Gastrocnemius medialis (tissue), 4 donors: Measurements from ENCODE around the gene TJP3.

Experiments
- CTCF ChIP-seq, 5 experiments: fragments of 450-650 bp in 3 of 5; fragments of 200-600 bp in 2 of 5; sonication (generic) in 2 of 5; IDR thresholded peaks in 4 of 5; conservative IDR thresholded peaks in 1 of 5; 1 replicate in 4 of 5; 2 replicates in 1 of 5; pipeline ENCODE4 v1.5.1; 2016 to 2019; ENCODE audit warnings: antibody characterized with exemption in 5 of 5, mild to moderate bottlenecking in 3 of 5, moderate library complexity in 3 of 5
- POLR2A ChIP-seq, 2 donors: fragments of 450-650 bp; IDR thresholded peaks; one replicate each; pipeline ENCODE4 v1.6.1; 2017; ENCODE audit warnings: antibody characterized with exemption in 2 of 2, mild to moderate bottlenecking in 2 of 2, moderate library complexity in 2 of 2

- no peak for TF ChIP-seq CTCF (IDR thresholded peaks at IDR 0.05 in 4 of 5, conservative IDR thresholded peaks at IDR 0.05 in 1 of 5)
- no peak for TF ChIP-seq POLR2A (IDR thresholded peaks at IDR 0.05)
Observed at GRCh38 chr19:3672993-3673392, 35.2 kb upstream of the TJP3 start.
